Type B pancreatic cell (in vitro differentiated cells): Measurements from ENCODE around the gene BUB1B. TPM values are rescaled to one million over a fixed set of nuclear protein-coding genes. Genes with fewer than 3 reads are reported as not detected.
A peak's percentile ranks its signal among the peaks of the same experiment; 100 is the strongest.

Experiments used
- DNase-seq: peaks from one replicate; pipeline ENCODE4 v3.0.0; 2021; ENCODE audit warnings: mixed read lengths; ENCODE audit not compliant: unreplicated experiment; ENCODE audit errors: extremely low spot score
- H3K27ac Mint-ChIP-seq: 2 replicates; pipeline ENCODE4 v1.8.0; 2021; ENCODE audit warnings: mild to moderate bottlenecking, mixed read lengths
- H3K27me3 Mint-ChIP-seq: 2 replicates; pipeline ENCODE4 v1.8.0; 2021; ENCODE audit warnings: mixed read lengths
- H3K36me3 Mint-ChIP-seq: 2 replicates; pipeline ENCODE4 v1.8.0; 2021; ENCODE audit warnings: mixed read lengths
- H3K4me1 Mint-ChIP-seq: one replicate; pipeline ENCODE4 v1.8.0; 2021; ENCODE audit warnings: mixed read lengths; ENCODE audit not compliant: unreplicated experiment
- H3K4me3 Mint-ChIP-seq: 2 replicates; pipeline ENCODE4 v1.8.0; 2021; ENCODE audit warnings: mild to moderate bottlenecking, mixed read lengths
- H3K9me3 Mint-ChIP-seq: 2 replicates; pipeline ENCODE4 v1.8.0; 2021; ENCODE audit warnings: mixed read lengths
- CTCF ChIP-seq: fragments of 200-600 bp; sonication (generic); conservative IDR thresholded peaks from 2 replicates; pipeline ENCODE4 v1.5.0; 2021; ENCODE audit warnings: antibody characterized with exemption, mild to moderate bottlenecking
- total RNA-seq: library from RNA; stranded (reverse); gene quantifications from 2 replicates; pipeline ENCODE4 v1.2.1, GENCODE V29; 2021; ENCODE audit warnings: low replicate concordance

The BUB1B gene
- total RNA-seq, 1 donor from 2014 or later, result 69.5 TPM

GRCh38 chr15:40244961-40245523 lies 84.2 kb downstream of the BUB1B start:
- H3K36me3 Mint-ChIP-seq, result no peaks in the 10 kb centered on the region
- H3K4me1 Mint-ChIP-seq, result peaks cover 10% of the 10 kb centered on the region
- no peak for TF ChIP-seq CTCF
- peak overlapping the region; percentile 67 for H3K4me3 Mint-ChIP-seq
- H3K9me3 Mint-ChIP-seq, result no peaks in the 10 kb centered on the region
- peaks cover 9% of the 10 kb centered on the region for H3K27me3 Mint-ChIP-seq
- H3K27ac Mint-ChIP-seq, result peak overlapping the region; percentile 72
- peak; percentile 24 for DNase-seq

GRCh38 chr15:40245666-40246450 lies 85.0 kb downstream of the BUB1B start:
- H3K9me3 Mint-ChIP-seq, result no peaks in the 10 kb centered on the region
- no peaks in the 10 kb centered on the region for H3K36me3 Mint-ChIP-seq
- no peak for DNase-seq
- H3K4me1 Mint-ChIP-seq, result peaks cover 10% of the 10 kb centered on the region
- H3K4me3 Mint-ChIP-seq, result no peak overlapping the region
- TF ChIP-seq CTCF, result no peak
- H3K27me3 Mint-ChIP-seq, result peaks cover 14% of the 10 kb centered on the region
- peak overlapping the region; percentile 72 for H3K27ac Mint-ChIP-seq

GRCh38 chr15:40246496-40247280 lies 85.8 kb downstream of the BUB1B start:
- Mint-ChIP-seq H3K27me3 (peaks cover 22% of the 10 kb centered on the region), H3K9me3 (no peaks in the 10 kb centered on the region), H3K4me1 (peaks cover 10% of the 10 kb centered on the region), H3K27ac (no peak overlapping the region), H3K36me3 (no peaks in the 10 kb centered on the region), H3K4me3 (no peak overlapping the region)
- no peak for TF ChIP-seq CTCF
- DNase-seq, result no peak

GRCh38 chr15:40247406-40247971 lies 86.6 kb downstream of the BUB1B start:
- Mint-ChIP-seq H3K27ac (no peak overlapping the region), H3K36me3 (no peaks in the 10 kb centered on the region), H3K9me3 (no peaks in the 10 kb centered on the region), H3K4me1 (peaks cover 10% of the 10 kb centered on the region), H3K27me3 (peaks cover 26% of the 10 kb centered on the region), H3K4me3 (no peak overlapping the region)
- no peak for DNase-seq
- TF ChIP-seq CTCF, result no peak

- Mint-ChIP-seq H3K4me1 (peaks cover 14% of the 10 kb centered on the region), H3K4me3 (no peak overlapping the region), H3K27me3 (peaks cover 30% of the 10 kb centered on the region), H3K27ac (no peak overlapping the region), H3K36me3 (no peaks in the 10 kb centered on the region), H3K9me3 (no peaks in the 10 kb centered on the region)
- TF ChIP-seq CTCF, result no peak
- DNase-seq, result no peak
Measured at GRCh38 chr15:40248006-40248783, 87.3 kb downstream of the BUB1B start.
